NCI-H146 treated with DMSO at 0.1 percent for 48 hours (cell line): Measurements from ENCODE around the gene NASP.

Experiments
- DNase-seq: peaks from one replicate; lab custom pipeline; 2025; ENCODE audit not compliant: unreplicated experiment; lab: John Stamatoyannopoulos, UW

NASP gene, protein sequence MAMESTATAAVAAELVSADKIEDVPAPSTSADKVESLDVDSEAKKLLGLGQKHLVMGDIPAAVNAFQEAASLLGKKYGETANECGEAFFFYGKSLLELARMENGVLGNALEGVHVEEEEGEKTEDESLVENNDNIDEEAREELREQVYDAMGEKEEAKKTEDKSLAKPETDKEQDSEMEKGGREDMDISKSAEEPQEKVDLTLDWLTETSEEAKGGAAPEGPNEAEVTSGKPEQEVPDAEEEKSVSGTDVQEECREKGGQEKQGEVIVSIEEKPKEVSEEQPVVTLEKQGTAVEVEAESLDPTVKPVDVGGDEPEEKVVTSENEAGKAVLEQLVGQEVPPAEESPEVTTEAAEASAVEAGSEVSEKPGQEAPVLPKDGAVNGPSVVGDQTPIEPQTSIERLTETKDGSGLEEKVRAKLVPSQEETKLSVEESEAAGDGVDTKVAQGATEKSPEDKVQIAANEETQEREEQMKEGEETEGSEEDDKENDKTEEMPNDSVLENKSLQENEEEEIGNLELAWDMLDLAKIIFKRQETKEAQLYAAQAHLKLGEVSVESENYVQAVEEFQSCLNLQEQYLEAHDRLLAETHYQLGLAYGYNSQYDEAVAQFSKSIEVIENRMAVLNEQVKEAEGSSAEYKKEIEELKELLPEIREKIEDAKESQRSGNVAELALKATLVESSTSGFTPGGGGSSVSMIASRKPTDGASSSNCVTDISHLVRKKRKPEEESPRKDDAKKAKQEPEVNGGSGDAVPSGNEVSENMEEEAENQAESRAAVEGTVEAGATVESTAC

DNA sequence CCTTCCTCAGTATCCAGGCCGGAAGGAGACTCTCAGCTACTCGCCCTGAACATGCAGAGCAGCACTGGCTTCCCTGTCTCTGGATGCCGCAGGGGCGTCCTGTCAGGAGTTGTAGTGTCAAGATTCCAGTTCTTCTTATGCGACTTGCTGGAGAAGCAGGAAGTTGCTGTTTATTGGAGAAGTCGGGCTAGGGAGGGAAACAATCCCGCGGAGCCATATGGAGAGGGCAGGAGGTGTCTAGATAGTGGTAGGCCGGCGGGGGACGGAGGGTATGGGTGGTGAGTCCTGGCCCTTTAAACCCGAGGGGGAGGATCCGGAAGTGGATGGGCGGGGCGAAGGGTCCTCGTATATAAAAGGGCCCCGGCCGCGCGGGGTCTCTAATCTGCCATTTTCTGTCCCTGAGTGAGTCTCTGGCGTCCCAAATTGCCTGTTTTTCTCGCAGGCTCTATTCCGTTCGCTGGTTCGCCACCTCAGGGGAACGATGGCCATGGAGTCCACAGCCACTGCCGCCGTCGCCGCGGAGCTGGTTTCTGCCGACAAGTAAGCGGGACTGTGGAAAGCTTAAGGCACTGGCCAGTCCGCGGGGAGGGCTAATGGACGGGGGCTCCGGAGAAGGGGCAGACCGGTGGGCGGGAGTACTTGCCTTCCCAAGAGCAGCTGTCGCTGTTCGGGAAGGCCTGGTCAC lies at the start of gene NASP:
Gene NASP, plus strand, starts transcription at position 376 of the 685 bp plus-strand sequence. Its CDS starts 106 bp downstream, at position 482.
- peak; percentile 65 for DNase-seq

GRCh38 chr1:45535988-45536766 lies 47.7 kb upstream of the NASP start:
- no peak for DNase-seq

GRCh38 chr1:45536886-45537285 lies 47.0 kb upstream of the NASP start:
- DNase-seq, result no peak

- DNase-seq, result no peak
These were observed 42.6 kb upstream of the NASP start for GRCh38 chr1:45541193-45541592.

DNA sequence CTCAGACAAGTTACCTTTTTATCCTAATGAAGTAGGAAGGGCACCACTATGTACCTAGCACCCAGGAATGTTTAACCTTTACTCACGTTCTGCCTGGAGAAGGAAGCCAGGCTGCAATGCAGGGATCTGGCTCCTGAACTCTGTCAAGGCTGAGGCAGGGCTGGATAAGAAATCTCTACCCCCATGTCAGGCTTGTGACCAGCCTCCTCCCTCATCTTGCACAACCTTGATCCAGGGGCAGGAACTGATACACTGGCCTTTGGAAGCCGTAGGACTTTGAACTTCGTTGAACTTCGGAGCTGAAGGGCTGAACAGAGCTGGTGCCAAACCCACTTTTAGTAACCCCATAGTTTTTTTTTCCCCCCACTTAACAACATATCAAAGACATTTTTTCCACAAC lies 41.2 kb upstream of the NASP start:
- DNase-seq, result no peak

DNA sequence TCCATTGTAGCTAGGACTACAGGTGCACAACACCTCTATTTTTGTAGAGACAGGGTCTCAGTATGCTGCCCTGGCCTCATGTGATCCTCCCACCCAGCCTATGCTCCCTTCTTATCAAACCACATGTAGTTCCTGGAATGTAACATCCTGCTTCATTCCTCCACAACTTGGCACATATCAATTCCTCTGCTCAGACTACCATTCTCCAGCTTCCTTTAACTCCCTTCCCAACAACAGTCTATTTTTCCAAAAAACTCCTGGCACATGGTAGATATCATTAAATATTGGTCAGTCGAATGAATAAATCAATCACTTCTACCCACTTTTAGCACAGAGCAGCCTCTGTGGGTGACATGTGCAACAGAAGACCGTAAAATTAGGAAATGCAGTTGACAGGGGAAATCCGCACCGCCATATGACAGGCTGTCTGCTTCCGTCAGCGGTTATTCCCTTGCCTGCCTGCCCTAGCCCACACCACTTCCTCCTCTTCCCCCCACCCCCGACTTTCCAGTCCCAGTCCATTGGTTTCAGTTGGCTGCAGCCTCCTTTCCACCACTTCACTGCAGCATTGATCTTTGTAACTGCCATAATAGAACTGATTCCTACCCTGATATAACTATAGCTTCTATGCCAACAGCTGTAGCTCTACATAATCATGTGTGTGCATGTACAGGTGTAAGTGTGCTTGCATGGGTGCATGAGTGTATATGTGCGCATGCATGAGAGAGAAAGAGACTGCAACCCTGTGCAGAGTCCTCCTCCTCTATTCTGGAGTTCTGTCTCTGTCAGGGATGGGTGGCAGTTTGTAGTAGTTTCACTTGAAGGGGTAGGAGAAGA lies 40.0 kb upstream of the NASP start:
- no peak for DNase-seq

- no peak for DNase-seq
These were observed 39.3 kb upstream of the NASP start for GRCh38 chr1:45544530-45544929.

DNA sequence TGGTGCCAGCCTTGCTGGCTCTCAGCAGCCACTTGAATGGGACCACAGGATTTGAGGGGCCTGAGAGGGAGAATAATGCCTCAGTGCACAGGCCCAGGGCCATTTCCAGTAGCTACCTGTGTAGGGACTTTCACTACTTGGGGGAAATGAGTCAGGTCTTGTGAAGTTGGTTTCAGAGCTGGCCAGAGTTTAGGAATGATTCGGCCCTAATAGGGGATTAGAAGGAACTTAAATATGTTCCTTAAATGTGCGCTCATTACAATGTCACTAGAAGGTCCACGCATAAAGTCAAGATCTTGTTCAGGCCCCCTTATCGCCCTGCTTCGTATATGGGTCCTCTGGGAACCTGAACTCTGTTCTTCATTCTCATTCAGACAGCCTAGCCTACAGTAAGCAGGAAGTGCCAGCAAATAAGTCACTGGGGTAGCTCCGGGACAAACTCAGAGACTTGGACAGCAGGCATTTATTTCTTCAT lies 38.8 kb upstream of the NASP start:
- DNase-seq, result no peak

GRCh38 chr1:45545553-45546310 lies 38.1 kb upstream of the NASP start:
- DNase-seq, result no peak

GRCh38 chr1:45550401-45551351 lies 33.2 kb upstream of the NASP start, which contains the start of gene AKR1A1:
Gene AKR1A1 (plus strand): TSS chr1:45550826. CDS start chr1:45561795, 10,969 bp downstream.
- peak; percentile 74 for DNase-seq

DNA sequence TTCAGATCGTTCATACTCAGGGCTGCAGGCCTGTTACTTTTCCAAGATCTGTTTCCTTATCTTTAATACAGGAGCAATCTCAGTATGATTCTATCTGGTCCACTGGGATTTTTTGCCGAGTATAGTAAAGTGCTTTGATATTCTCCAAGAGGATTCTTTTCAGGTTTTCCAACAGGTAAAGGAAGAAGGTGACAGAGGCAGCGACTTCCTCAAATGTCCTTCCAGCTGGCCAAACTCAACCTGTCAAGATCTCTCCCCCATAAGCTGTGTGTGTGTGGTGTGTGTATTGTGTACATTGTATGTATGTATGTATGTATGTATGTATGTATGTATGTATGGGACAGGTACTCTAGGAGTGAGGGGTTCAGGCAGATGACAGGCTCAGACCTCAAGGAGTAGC lies 32.2 kb upstream of the NASP start:
- DNase-seq, result no peak

GRCh38 chr1:45552331-45552730 lies 31.5 kb upstream of the NASP start:
- no peak for DNase-seq

DNA sequence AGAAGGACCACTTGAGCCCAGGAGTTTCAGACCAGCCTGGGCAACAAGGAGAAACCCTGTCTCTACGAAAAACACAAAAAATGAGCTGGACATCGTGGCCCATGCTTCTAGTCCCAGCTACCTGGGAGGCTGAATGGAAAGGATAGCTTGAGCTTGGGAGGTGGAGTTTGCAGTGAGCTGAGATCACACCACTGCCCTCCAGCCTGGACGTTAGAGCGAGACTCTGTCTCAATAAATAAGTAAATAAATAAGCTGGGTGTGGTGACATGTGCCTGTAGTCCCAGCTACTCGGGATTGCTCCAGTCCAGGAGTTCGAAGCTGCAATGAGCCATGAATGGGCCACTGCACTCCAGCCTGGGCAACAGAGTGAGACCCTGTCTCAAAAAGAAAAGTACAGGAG lies 29.6 kb upstream of the NASP start:
- no peak for DNase-seq

DNA sequence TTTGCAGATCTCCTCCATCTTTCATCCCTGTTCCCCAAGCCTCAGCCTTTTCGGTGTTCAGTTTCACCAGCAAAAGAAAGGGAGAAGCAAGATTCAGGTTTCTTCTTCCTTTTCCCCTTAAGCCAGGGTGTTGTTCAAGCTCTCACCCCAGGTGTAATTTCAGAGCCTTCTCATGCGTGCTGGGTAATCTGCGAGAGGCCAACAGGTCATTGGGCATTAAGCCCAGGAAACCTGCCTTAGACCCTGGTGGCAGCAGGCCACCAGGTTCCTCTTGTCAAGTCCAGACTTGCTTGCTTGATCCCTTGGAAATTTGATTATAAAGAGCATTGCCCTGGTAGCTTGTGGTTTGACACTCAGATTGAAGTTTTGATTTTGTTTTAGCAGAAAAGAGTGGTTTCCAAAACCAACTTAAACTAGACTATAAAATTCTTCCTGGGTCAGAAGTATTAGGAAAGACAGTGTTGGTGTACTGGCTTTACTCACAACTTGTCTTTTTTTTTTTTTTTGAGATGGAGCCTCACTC lies 26.4 kb upstream of the NASP start:
- DNase-seq, result no peak

- DNase-seq, result no peak
These were observed 20.0 kb upstream of the NASP start for GRCh38 chr1:45563843-45564242.

- no peak for DNase-seq
These were observed 17.1 kb upstream of the NASP start for GRCh38 chr1:45566722-45567121.

- DNase-seq, result no peak
These were observed 15.9 kb upstream of the NASP start for GRCh38 chr1:45567911-45568310.

DNA sequence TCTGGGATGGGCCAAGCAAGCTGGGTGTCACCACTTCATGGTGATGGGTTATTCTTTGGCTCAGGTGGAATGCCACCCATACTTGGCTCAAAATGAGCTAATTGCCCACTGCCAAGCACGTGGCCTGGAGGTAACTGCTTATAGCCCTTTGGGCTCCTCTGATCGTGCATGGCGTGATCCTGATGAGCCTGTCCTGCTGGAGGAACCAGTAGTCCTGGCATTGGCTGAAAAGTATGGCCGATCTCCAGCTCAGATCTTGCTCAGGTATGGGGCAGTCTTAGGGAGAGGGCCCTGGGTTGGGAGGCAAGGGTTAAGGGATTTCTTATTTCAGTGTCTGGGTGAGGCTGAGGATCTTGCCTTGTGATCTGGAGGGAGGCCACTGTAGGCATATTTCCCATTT lies 15.4 kb upstream of the NASP start:
- DNase-seq, result no peak
